ENCODE data around the gene MANBA. TPM values are rescaled to one million over a fixed set of nuclear protein-coding genes. Genes with fewer than 3 reads are reported as not detected.
A peak's percentile ranks its signal among the peaks of the same experiment; 100 is the strongest.
"Not testable (repeated sequence)": the region's sequence is repeated elsewhere in the genome, so short reads cannot be mapped to it uniquely, and the experiment has no call there.

MANBA gene
- total RNA-seq, 1 donor from 2014 or later = 8.1 TPM

GRCh38 chr4:102726068-102726467 is 34.7 kb downstream of the MANBA start:
- no peak overlapping the region for H3K4me3 ChIP-seq (ENCODE audit: low read depth, low read length)
- DNase-seq (ENCODE audit: low read depth) = no peak
- no peak for TF ChIP-seq CTCF (conservative IDR thresholded peaks at IDR 0.05; ENCODE audit: low read depth, low read length)

GRCh38 chr4:102725229-102725628 is 35.5 kb downstream of the MANBA start:
- no peak for TF ChIP-seq CTCF (conservative IDR thresholded peaks at IDR 0.05; ENCODE audit: low read depth, low read length)
- DNase-seq (ENCODE audit: low read depth) = no peak
- H3K4me3 ChIP-seq (ENCODE audit: low read depth, low read length) = no peak overlapping the region

- no peak for TF ChIP-seq CTCF (conservative IDR thresholded peaks at IDR 0.05; ENCODE audit: low read depth, low read length)
- DNase-seq (ENCODE audit: low read depth) = no peak
- no peak overlapping the region for H3K4me3 ChIP-seq (ENCODE audit: low read depth, low read length)
Observed at GRCh38 chr4:102723511-102723910, 37.3 kb downstream of the MANBA start.

- no peak for TF ChIP-seq CTCF (conservative IDR thresholded peaks at IDR 0.05; ENCODE audit: low read depth, low read length)
- no peak for DNase-seq (ENCODE audit: low read depth)
- H3K4me3 ChIP-seq (ENCODE audit: low read depth, low read length) = no peak overlapping the region
Observed at GRCh38 chr4:102722740-102723139, 38.0 kb downstream of the MANBA start.

- DNase-seq (ENCODE audit: low read depth); H3K4me3 ChIP-seq (ENCODE audit: low read depth, low read length): not testable (repeated sequence)
Observed at GRCh38 chr4:102718833-102719575, 41.8 kb downstream of the MANBA start.

- no peak for TF ChIP-seq CTCF (conservative IDR thresholded peaks at IDR 0.05; ENCODE audit: low read depth, low read length)
- H3K4me3 ChIP-seq (ENCODE audit: low read depth, low read length) = no peak overlapping the region
- DNase-seq (ENCODE audit: low read depth) = peak; percentile 87
Observed at GRCh38 chr4:102717448-102718092, 43.2 kb downstream of the MANBA start.

GRCh38 chr4:102715057-102715456 is 45.7 kb downstream of the MANBA start:
- H3K4me3 ChIP-seq (ENCODE audit: low read depth, low read length) = no peak overlapping the region
- DNase-seq (ENCODE audit: low read depth) = no peak
- TF ChIP-seq CTCF (conservative IDR thresholded peaks at IDR 0.05; ENCODE audit: low read depth, low read length) = peak; percentile 18

- H3K4me3 ChIP-seq (ENCODE audit: low read depth, low read length); DNase-seq (ENCODE audit: low read depth): not testable (repeated sequence)
Observed at GRCh38 chr4:102713774-102714173, 47.0 kb downstream of the MANBA start.

All from epithelial cell of proximal tubule (primary cell).